Hepatocyte (in vitro differentiated cells): ENCODE data around the gene SOX4.
A peak's percentile ranks its signal among the peaks of the same experiment; 100 is the strongest.

Experiments used
- CTCF ChIP-seq: fragments of 200-600 bp; sonication (generic); IDR thresholded peaks from 2 replicates; pipeline ENCODE4 v1.5.1; 2016; ENCODE audit warnings: antibody characterized with exemption, mild to moderate bottlenecking; ENCODE audit not compliant: poor library complexity
- EZH2 ChIP-seq: fragments of 200-600 bp; sonication (generic); IDR thresholded peaks from 2 replicates; pipeline ENCODE4 v1.6.1; 2016; ENCODE audit warnings: antibody characterized with exemption, mild to moderate bottlenecking, borderline replicate concordance

- TF ChIP-seq EZH2 (no peak), CTCF (peak; percentile 62)
These were observed 3.6 kb downstream of the SOX4 start for GRCh38 chr6:21596949-21597682.
